Amniotic epithelial cell (primary cell): ENCODE results near the gene PTPRM.

Experiments
- DNase-seq: peaks from one replicate; pipeline ENCODE4 v3.0.0-alpha.2; 2010; ENCODE audit warnings: low read depth

Gene PTPRM

GRCh38 chr18:7629416-7629815 is 62.3 kb downstream of the PTPRM start:
- no peak for DNase-seq

GRCh38 chr18:7630731-7631442 is 63.8 kb downstream of the PTPRM start:
- no peak for DNase-seq

GRCh38 chr18:7632152-7633098 is 65.3 kb downstream of the PTPRM start:
- DNase-seq = no peak

GRCh38 chr18:7633171-7633570 is 66.1 kb downstream of the PTPRM start:
- DNase-seq = peak; percentile 52

- no peak for DNase-seq
These were observed 68.8 kb downstream of the PTPRM start for GRCh38 chr18:7635948-7636347.

GRCh38 chr18:7637269-7637668 is 70.2 kb downstream of the PTPRM start:
- DNase-seq = peak; percentile 66

- DNase-seq = no peak
These were observed 71.2 kb downstream of the PTPRM start for GRCh38 chr18:7638321-7638720.

- DNase-seq = no peak
These were observed 74.7 kb downstream of the PTPRM start for GRCh38 chr18:7641813-7642212.

- DNase-seq = no peak
These were observed 75.3 kb downstream of the PTPRM start for GRCh38 chr18:7642331-7642890.

- DNase-seq = no peak
These were observed 78.6 kb downstream of the PTPRM start for GRCh38 chr18:7645756-7646155.

- no peak for DNase-seq
These were observed 79.2 kb downstream of the PTPRM start for GRCh38 chr18:7646174-7646886.

- no peak for DNase-seq
These were observed 80.4 kb downstream of the PTPRM start for GRCh38 chr18:7647500-7647899.

- no peak for DNase-seq
These were observed 89.9 kb downstream of the PTPRM start for GRCh38 chr18:7657050-7657449.

GRCh38 chr18:7657937-7658336 is 90.8 kb downstream of the PTPRM start:
- peak; percentile 37 for DNase-seq

GRCh38 chr18:7658701-7659100 is 91.6 kb downstream of the PTPRM start:
- peak; percentile 30 for DNase-seq

- DNase-seq = no peak
These were observed 94.1 kb downstream of the PTPRM start for GRCh38 chr18:7661207-7661606.

- DNase-seq = no peak
These were observed 95.8 kb downstream of the PTPRM start for GRCh38 chr18:7662866-7663265.

GRCh38 chr18:7663366-7664312 is 96.5 kb downstream of the PTPRM start:
- no peak for DNase-seq

GRCh38 chr18:7666195-7666776 is 99.2 kb downstream of the PTPRM start:
- no peak for DNase-seq

- no peak for DNase-seq
These were observed 101.3 kb downstream of the PTPRM start for GRCh38 chr18:7668392-7668791.

GRCh38 chr18:7669361-7669760 is 102.2 kb downstream of the PTPRM start:
- no peak for DNase-seq
